ENCODE data around the gene SH3TC2.

GRCh38 chr5:149030838-149031397 lies 31.9 kb downstream of the SH3TC2 start:
- TF ChIP-seq CTCF (IDR thresholded peaks at IDR 0.05; ENCODE audit: low read depth, low read length) (no peak), POLR2A (IDR thresholded peaks at IDR 0.05; ENCODE audit: extremely low read depth, insufficient read length) (no peak), MAX (IDR thresholded peaks at IDR 0.05; ENCODE audit: low read depth, low read length) (no peak)
